Dermis lymphatic vessel endothelial cell (primary cell): ENCODE results near the gene MIEF1. TPM values are rescaled to one million over a fixed set of nuclear protein-coding genes. Genes with fewer than 3 reads are reported as not detected.

ENCODE experiments used
- total RNA-seq: library from RNA; depleted of rRNA; stranded (reverse); fragments of >200 nt; gene quantifications from 2 replicates; pipeline ENCODE4 v1.2.1, GENCODE V29; 2014

The MIEF1 gene
- 10.8 and 13.6 TPM in 2 replicates for total RNA-seq

GRCh38 chr22:39502109-39502788, at the start of gene MIEF1:
Gene MIEF1, plus strand, starts transcription at chr22:39502290. Its CDS starts 9,005 bp downstream, at chr22:39511295.

GRCh38 chr22:39456522-39457197, 45.4 kb upstream of the MIEF1 start, which contains the start of gene MGAT3:
Gene MGAT3, plus strand, starts transcription at chr22:39457012. Its CDS starts 30,336 bp downstream, at chr22:39487348.

GRCh38 chr22:39520226-39521105, 18.4 kb downstream of the MIEF1 start, which contains the start of gene ATF4:
Gene ATF4, plus strand, starts transcription at chr22:39520562. Its CDS starts 884 bp downstream, at chr22:39521446.

GRCh38 chr22:39532215-39533073, 30.4 kb downstream of the MIEF1 start, which contains the start of gene RPS19BP1:
Gene RPS19BP1, minus strand, starts transcription at chr22:39532748. Its CDS starts 10 bp downstream, at chr22:39532738.

Other genes starting within 250 kb of the MIEF1 start
- gene RPL3, start 182.7 kb upstream of the MIEF1 start, total RNA-seq: 3,720 and 3,923 TPM in 2 replicates
- gene SYNGR1, start 152.3 kb upstream of the MIEF1 start, total RNA-seq: 0.43 and 0.95 TPM in 2 replicates
- 9.5 and 10.7 TPM in 2 replicates for gene TAB1, start 102.5 kb upstream of the MIEF1 start, total RNA-seq
- not detected in 2 replicates for gene MGAT3, start 45.3 kb upstream of the MIEF1 start, total RNA-seq
- 141 and 158 TPM in 2 replicates for gene ATF4, start 18.3 kb downstream of the MIEF1 start, total RNA-seq
- gene RPS19BP1, start 30.5 kb downstream of the MIEF1 start, total RNA-seq: 40.6 and 41.7 TPM in 2 replicates
- gene CACNA1I, start 68.5 kb downstream of the MIEF1 start, total RNA-seq: under 0.01 TPM in 1 of 2 replicates, not detected in the other